H1 (cell line): Measurements from ENCODE around the gene ATP11A.

Experiments
- CEBPB ChIP-seq: IDR thresholded peaks from 2 replicates; pipeline ENCODE4 v1.6.1; 2012; ENCODE audit warnings: low read depth, low read length
- EZH2 ChIP-seq: fragments of 200-600 bp; sonication (generic); IDR thresholded peaks from 2 replicates; pipeline ENCODE4 v1.7.1; 2012; ENCODE audit warnings: low read depth, mild to moderate bottlenecking, moderate library complexity, low read length, inconsistent platforms; ENCODE audit not compliant: severe bottlenecking
- HDAC2 ChIP-seq, 2 experiments: fragments of 300-600 bp in 1 of 2; sonication (generic) in 1 of 2; IDR thresholded peaks; 2 replicates each; pipeline ENCODE4 v1.6.1; 2011 to 2012; ENCODE audit warnings: low read depth in 2 of 2, low read length in 2 of 2, mild to moderate bottlenecking in 2 of 2, moderate library complexity in 2 of 2, borderline replicate concordance in 1 of 2, inconsistent platforms in 1 of 2
- NRF1 ChIP-seq: IDR thresholded peaks from 2 replicates; pipeline ENCODE4 v1.6.1; 2011; ENCODE audit warnings: mild to moderate bottlenecking, low read depth, low read length, improper control_type of control experiment
- POLR2A ChIP-seq, 2 experiments: IDR thresholded peaks; 1 replicate in 1 of 2; 2 replicates in 1 of 2; pipeline ENCODE4 v1.6.1; 2011; ENCODE audit warnings: low read depth in 2 of 2, low read length in 2 of 2, mild to moderate bottlenecking in 2 of 2; ENCODE audit errors: control extremely low read depth in 1 of 2
- POLR2AphosphoS5 ChIP-seq: IDR thresholded peaks from 2 replicates; pipeline ENCODE4 v1.6.1; 2011; ENCODE audit warnings: low read depth, low read length
- SIN3A ChIP-seq, 2 experiments: IDR thresholded peaks in 1 of 2; conservative IDR thresholded peaks in 1 of 2; 2 replicates each; pipeline ENCODE4 v1.6.1; 2011 to 2012; ENCODE audit warnings: low read length in 2 of 2, improper control_type of control experiment in 1 of 2, low read depth in 1 of 2, mild to moderate bottlenecking in 1 of 2
- SP1 ChIP-seq: IDR thresholded peaks from 2 replicates; pipeline ENCODE4 v1.6.1; 2011; ENCODE audit warnings: low read depth, low read length
- SUZ12 ChIP-seq: fragments of 200-600 bp; sonication (generic); IDR thresholded peaks from 2 replicates; pipeline ENCODE4 v1.6.1; 2012; ENCODE audit warnings: mild to moderate bottlenecking, inconsistent platforms, low read length, moderate library complexity, mixed read lengths
- ZNF274 ChIP-seq: IDR thresholded peaks from 2 replicates; pipeline ENCODE4 v1.7.0; 2012; ENCODE audit warnings: low read length, borderline replicate concordance; ENCODE audit errors: extremely low read depth
- TF ChIP-seq, protein P1 (sequence below), 3 experiments: IDR thresholded peaks; 1 replicate in 2 of 3; 2 replicates in 1 of 3; pipeline versions ENCODE4 v1.5.1 to v1.6.1; 2011; ENCODE audit warnings: low read length in 3 of 3, mild to moderate bottlenecking in 3 of 3, inconsistent platforms in 2 of 3, low read depth in 1 of 3, moderate library complexity in 1 of 3; ENCODE audit not compliant: insufficient read depth in 1 of 3; ENCODE audit errors: control extremely low read depth in 1 of 3

DNA sequence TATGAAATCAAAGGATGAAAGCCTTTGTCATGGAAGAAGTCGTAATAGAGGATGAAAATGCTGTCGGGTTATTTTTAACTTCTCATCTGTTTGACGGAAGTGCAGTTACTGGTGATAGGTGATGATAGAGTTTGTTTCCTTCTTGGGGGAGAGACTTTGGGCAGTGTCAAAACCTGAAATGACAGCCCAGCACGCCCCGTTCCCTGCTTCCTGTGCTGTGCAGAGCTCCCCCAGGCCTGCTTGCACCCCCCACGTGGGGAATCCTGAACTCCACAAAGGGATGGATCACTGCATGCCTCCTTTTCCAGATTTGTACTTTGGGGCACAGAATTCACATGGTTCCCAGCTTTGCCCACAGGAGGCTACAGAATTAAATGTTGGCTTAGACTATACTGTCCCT, 102.7 kb downstream of the ATP11A start:
- TF ChIP-seq CEBPB: no peak
- no peak for TF ChIP-seq ZNF274
- TF ChIP-seq POLR2A (IDR thresholded peaks at IDR 0.05; ENCODE audit: control extremely low read depth in 1 of 2, low read depth in 2 of 2, low read length in 2 of 2): no peak
- TF ChIP-seq, protein P1, sequence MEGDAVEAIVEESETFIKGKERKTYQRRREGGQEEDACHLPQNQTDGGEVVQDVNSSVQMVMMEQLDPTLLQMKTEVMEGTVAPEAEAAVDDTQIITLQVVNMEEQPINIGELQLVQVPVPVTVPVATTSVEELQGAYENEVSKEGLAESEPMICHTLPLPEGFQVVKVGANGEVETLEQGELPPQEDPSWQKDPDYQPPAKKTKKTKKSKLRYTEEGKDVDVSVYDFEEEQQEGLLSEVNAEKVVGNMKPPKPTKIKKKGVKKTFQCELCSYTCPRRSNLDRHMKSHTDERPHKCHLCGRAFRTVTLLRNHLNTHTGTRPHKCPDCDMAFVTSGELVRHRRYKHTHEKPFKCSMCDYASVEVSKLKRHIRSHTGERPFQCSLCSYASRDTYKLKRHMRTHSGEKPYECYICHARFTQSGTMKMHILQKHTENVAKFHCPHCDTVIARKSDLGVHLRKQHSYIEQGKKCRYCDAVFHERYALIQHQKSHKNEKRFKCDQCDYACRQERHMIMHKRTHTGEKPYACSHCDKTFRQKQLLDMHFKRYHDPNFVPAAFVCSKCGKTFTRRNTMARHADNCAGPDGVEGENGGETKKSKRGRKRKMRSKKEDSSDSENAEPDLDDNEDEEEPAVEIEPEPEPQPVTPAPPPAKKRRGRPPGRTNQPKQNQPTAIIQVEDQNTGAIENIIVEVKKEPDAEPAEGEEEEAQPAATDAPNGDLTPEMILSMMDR (IDR thresholded peaks at IDR 0.05; ENCODE audit: control extremely low read depth in 1 of 3, insufficient read depth in 1 of 3, low read depth in 1 of 3, low read length in 3 of 3): no peak
- TF ChIP-seq SUZ12: no peak
- no peak for TF ChIP-seq NRF1
- TF ChIP-seq HDAC2 (IDR thresholded peaks at IDR 0.05; ENCODE audit: borderline replicate concordance in 1 of 2, low read depth in 2 of 2, low read length in 2 of 2): no peak
- TF ChIP-seq SP1: no peak
- TF ChIP-seq POLR2AphosphoS5: no peak
- TF ChIP-seq EZH2: no peak
- TF ChIP-seq SIN3A (conservative IDR thresholded peaks at IDR 0.05 in 1 of 2, IDR thresholded peaks at IDR 0.05 in 1 of 2; ENCODE audit: low read depth in 1 of 2, low read length in 2 of 2): no peak
